H1 (cell line): ENCODE results near the gene SLC24A5.

Experiments used
- CHD2 ChIP-seq: IDR thresholded peaks from 2 replicates; pipeline ENCODE4 v1.6.1; 2012; ENCODE audit warnings: low read length, improper control_type of control experiment
- EZH2 ChIP-seq: fragments of 200-600 bp; sonication (generic); IDR thresholded peaks from 2 replicates; pipeline ENCODE4 v1.7.1; 2012; ENCODE audit warnings: low read depth, mild to moderate bottlenecking, moderate library complexity, low read length, inconsistent platforms; ENCODE audit not compliant: severe bottlenecking
- HDAC2 ChIP-seq, 2 experiments: fragments of 300-600 bp in 1 of 2; sonication (generic) in 1 of 2; IDR thresholded peaks; 2 replicates each; pipeline ENCODE4 v1.6.1; 2011 to 2012; ENCODE audit warnings: low read depth in 2 of 2, low read length in 2 of 2, mild to moderate bottlenecking in 2 of 2, moderate library complexity in 2 of 2, borderline replicate concordance in 1 of 2, inconsistent platforms in 1 of 2
- POLR2A ChIP-seq, 2 experiments: IDR thresholded peaks; 1 replicate in 1 of 2; 2 replicates in 1 of 2; pipeline ENCODE4 v1.6.1; 2011; ENCODE audit warnings: low read depth in 2 of 2, low read length in 2 of 2, mild to moderate bottlenecking in 2 of 2; ENCODE audit errors: control extremely low read depth in 1 of 2
- RFX5 ChIP-seq: IDR thresholded peaks from 2 replicates; pipeline ENCODE4 v1.6.1; 2011; ENCODE audit warnings: low read depth, low read length, improper control_type of control experiment, borderline replicate concordance
- SAP30 ChIP-seq: fragments of 300-600 bp; sonication (generic); IDR thresholded peaks from 2 replicates; pipeline ENCODE4 v1.7.1; 2012; ENCODE audit warnings: low read length, moderate library complexity, mild to moderate bottlenecking, inconsistent platforms; ENCODE audit not compliant: insufficient read depth, insufficient replicate concordance
- YY1 ChIP-seq: IDR thresholded peaks from 2 replicates; pipeline ENCODE4 v1.6.1; 2011; ENCODE audit warnings: low read depth, mild to moderate bottlenecking, low read length
- TF ChIP-seq, protein P1 (sequence below): IDR thresholded peaks from 2 replicates; pipeline ENCODE4 v1.6.1; 2011; ENCODE audit warnings: low read depth, mild to moderate bottlenecking, low read length; ENCODE audit not compliant: insufficient read depth
- TF ChIP-seq, protein P2 (sequence below), 3 experiments: IDR thresholded peaks; 1 replicate in 2 of 3; 2 replicates in 1 of 3; pipeline versions ENCODE4 v1.5.1 to v1.6.1; 2011; ENCODE audit warnings: low read length in 3 of 3, mild to moderate bottlenecking in 3 of 3, inconsistent platforms in 2 of 3, low read depth in 1 of 3, moderate library complexity in 1 of 3; ENCODE audit not compliant: insufficient read depth in 1 of 3; ENCODE audit errors: control extremely low read depth in 1 of 3

DNA sequence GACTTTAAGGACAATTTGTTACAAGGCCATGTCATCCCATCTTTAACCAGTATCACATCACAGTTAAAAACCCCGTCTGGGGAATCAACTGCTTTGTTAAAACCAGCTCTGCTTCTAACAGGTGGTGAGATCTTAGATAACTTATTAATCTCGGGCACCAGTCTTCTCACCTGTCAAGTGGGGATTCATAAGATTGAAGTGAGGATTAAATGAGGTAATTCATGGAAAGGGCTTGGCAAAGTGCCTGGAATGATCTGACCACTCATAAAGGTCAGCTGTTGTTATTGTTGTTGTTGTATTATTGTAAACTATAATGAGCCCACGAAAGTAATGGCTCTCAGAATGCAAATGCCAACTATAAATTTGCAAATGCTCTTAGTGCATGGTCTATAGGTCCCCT is 30.1 kb upstream of the SLC24A5 start:
- TF ChIP-seq CHD2 (no peak), RFX5 (no peak), HDAC2 (IDR thresholded peaks at IDR 0.05; ENCODE audit: borderline replicate concordance in 1 of 2, low read depth in 2 of 2, low read length in 2 of 2) (no peak), POLR2A (IDR thresholded peaks at IDR 0.05; ENCODE audit: control extremely low read depth in 1 of 2, low read depth in 2 of 2, low read length in 2 of 2) (no peak), EZH2 (no peak), SAP30 (no peak), YY1 (no peak)
- TF ChIP-seq, protein P1, sequence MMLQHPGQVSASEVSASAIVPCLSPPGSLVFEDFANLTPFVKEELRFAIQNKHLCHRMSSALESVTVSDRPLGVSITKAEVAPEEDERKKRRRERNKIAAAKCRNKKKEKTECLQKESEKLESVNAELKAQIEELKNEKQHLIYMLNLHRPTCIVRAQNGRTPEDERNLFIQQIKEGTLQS = no peak
- TF ChIP-seq, protein P2, sequence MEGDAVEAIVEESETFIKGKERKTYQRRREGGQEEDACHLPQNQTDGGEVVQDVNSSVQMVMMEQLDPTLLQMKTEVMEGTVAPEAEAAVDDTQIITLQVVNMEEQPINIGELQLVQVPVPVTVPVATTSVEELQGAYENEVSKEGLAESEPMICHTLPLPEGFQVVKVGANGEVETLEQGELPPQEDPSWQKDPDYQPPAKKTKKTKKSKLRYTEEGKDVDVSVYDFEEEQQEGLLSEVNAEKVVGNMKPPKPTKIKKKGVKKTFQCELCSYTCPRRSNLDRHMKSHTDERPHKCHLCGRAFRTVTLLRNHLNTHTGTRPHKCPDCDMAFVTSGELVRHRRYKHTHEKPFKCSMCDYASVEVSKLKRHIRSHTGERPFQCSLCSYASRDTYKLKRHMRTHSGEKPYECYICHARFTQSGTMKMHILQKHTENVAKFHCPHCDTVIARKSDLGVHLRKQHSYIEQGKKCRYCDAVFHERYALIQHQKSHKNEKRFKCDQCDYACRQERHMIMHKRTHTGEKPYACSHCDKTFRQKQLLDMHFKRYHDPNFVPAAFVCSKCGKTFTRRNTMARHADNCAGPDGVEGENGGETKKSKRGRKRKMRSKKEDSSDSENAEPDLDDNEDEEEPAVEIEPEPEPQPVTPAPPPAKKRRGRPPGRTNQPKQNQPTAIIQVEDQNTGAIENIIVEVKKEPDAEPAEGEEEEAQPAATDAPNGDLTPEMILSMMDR (IDR thresholded peaks at IDR 0.05; ENCODE audit: control extremely low read depth in 1 of 3, insufficient read depth in 1 of 3, low read depth in 1 of 3, low read length in 3 of 3) = no peak
